GM19324 (cell line): ENCODE measurements around the gene CD8A.
"Not testable (repeated sequence)": the region's sequence is repeated elsewhere in the genome, so short reads cannot be mapped to it uniquely, and the experiment has no call there.

Experiments
- ATAC-seq: cut with Tn5 transposase; IDR thresholded peaks from one replicate; pipeline ENCODE4 v1.9.1; 2021; ENCODE audit warnings: mild to moderate bottlenecking, moderate library complexity; ENCODE audit not compliant: unreplicated experiment, low FRiP score

The CD8A gene

DNA sequence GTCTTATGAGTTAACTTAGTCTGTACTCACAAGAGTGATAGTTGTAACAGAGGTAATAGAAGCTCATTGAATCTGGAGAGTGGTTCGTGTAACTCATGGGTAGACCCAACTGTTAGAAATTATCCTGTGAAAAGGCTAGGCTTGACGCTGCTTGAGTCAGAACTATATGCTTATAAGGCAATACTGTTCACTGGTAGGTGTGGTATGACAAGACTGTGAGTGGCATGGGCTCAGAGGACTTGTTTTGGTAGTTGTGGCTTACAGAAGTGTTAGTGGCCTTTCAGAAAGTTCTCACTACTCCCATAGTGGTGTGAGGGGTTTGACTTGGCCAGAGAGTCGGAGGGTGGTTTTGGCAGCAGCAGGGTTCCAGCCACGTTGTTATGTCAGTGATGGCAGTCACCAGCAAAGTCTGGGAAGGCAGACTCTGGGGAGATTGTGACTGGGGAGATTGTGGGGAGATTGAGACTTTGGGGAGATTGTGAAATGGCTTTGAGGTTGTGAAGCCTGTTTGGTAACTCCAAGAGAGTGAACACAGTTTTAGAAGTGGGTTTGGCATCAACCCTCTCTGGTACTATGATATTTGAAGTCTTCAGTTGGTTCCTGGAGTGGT, 48.7 kb downstream of the CD8A start:
- ATAC-seq, result not testable (repeated sequence)

DNA sequence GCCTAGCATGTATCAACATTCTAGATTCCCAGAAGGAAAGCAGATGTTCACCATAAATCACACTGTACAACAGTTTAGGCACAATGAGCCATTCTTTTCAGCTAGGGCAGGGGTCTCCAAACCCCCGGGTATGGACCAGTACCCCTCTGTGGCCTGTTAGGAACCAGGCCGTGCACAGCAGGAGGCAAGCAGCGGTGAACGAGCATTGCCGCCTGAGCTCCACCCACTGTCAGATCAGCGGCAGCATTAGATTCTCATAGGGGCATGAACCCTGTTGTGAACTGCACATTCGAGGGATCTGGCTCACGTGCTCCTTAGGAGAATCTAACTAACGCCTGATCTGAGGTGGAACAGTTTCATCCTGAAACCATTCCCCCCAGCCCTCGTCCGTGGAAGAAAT, 50.8 kb downstream of the CD8A start:
- not testable (repeated sequence) for ATAC-seq

DNA sequence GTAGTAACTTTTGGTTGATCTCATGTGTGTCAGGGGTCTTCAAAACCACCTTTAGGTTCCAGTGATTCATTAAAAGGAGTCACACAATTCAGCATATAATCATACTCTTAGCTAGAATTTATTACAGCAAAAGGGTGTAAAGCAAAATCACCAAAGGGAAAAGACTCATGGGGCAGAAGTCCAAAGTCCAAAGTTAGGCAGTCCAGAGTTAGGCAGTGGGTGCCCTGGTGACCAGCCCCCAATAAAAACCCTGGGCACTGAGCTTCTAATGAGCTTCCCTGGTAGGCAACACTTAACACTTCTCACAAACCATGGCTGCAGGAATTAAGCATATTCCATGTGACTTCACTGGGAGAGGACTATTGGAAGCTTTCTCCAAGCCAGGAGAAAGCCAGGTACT, 51.2 kb downstream of the CD8A start:
- ATAC-seq, result not testable (repeated sequence)

DNA sequence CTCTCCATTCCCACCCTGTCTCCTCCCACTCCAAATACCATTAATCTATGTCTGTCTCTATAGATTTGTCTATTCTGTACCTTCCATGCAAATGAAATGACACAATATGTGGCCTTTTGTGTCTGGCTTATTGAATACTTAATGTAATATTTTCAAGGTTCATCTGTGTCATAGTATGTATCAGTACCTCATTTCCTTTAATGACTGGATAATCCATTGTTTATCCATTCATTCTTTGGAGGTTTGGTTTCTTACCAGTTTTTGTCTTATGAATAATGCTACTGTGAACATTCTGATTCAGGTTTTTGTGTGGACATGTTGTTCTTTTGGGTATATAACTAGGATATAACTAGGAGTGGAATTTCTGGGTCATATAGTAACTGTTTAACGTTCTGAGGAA, 55.8 kb downstream of the CD8A start:
- ATAC-seq, result not testable (repeated sequence)
